MM.1S (cell line): ENCODE results near the gene NTRK2.

Source experiments
- DNase-seq: peaks from one replicate; pipeline ENCODE4 v3.0.0-alpha.2; 2015
- H2AFZ ChIP-seq: fragments of 300-600 bp; sonication (generic); 2 replicates; pipeline ENCODE4 v1.6.0; 2016; ENCODE audit warnings: antibody characterized with exemption, low read length
- H3F3A ChIP-seq: fragments of 300-600 bp; sonication (generic); 2 replicates; pipeline ENCODE4 v1.6.1; 2016; ENCODE audit warnings: mild to moderate bottlenecking, antibody characterized with exemption, low read length, moderate library complexity, mixed read lengths; ENCODE audit not compliant: insufficient read depth
- H3K27ac ChIP-seq: fragments of 300-600 bp; sonication (generic); 2 replicates; pipeline ENCODE4 v1.5.1; 2016; ENCODE audit warnings: mild to moderate bottlenecking, low read length
- H3K27me3 ChIP-seq: fragments of 300-600 bp; sonication (generic); replicated peaks from 2 replicates; pipeline ENCODE4 v1.6.0; 2016; ENCODE audit warnings: low read length; ENCODE audit not compliant: insufficient read depth
- H3K36me3 ChIP-seq: fragments of 300-600 bp; sonication (generic); replicated peaks from 2 replicates; pipeline ENCODE4 v1.6.1; 2016; ENCODE audit warnings: mild to moderate bottlenecking, low read length, mixed read lengths; ENCODE audit not compliant: insufficient read depth
- H3K4me1 ChIP-seq: fragments of 300-600 bp; sonication (generic); 2 replicates; pipeline ENCODE4 v1.6.1; 2016; ENCODE audit warnings: low read length, mixed read lengths
- H3K4me2 ChIP-seq: fragments of 300-600 bp; sonication (generic); 2 replicates; pipeline ENCODE4 v1.6.0; 2016; ENCODE audit warnings: low read depth, low read length
- H3K4me3 ChIP-seq: fragments of 300-600 bp; sonication (generic); 2 replicates; pipeline ENCODE4 v1.5.1; 2016; ENCODE audit warnings: low read length, mixed read lengths
- H3K79me2 ChIP-seq: fragments of 300-600 bp; sonication (generic); 2 replicates; pipeline ENCODE4 v1.6.1; 2016; ENCODE audit warnings: mixed run types, low read length, mixed read lengths
- H3K9ac ChIP-seq: fragments of 300-600 bp; sonication (generic); 2 replicates; pipeline ENCODE4 v1.6.1; 2016; ENCODE audit warnings: low read length, mixed read lengths
- H3K9me2 ChIP-seq: fragments of 300-600 bp; sonication (generic); replicated peaks from 2 replicates; pipeline ENCODE4 v1.6.1; 2016; ENCODE audit warnings: mild to moderate bottlenecking, low read length, mixed read lengths; ENCODE audit not compliant: insufficient read depth
- H3K9me3 ChIP-seq: fragments of 300-600 bp; sonication (generic); replicated peaks from 2 replicates; pipeline ENCODE4 v1.6.1; 2016; ENCODE audit warnings: mild to moderate bottlenecking, low read length, mixed read lengths; ENCODE audit not compliant: insufficient read depth
- H4K20me1 ChIP-seq: fragments of 300-600 bp; sonication (generic); 2 replicates; pipeline ENCODE4 v1.6.1; 2016; ENCODE audit warnings: mild to moderate bottlenecking, low read length, moderate library complexity, mixed read lengths; ENCODE audit not compliant: insufficient read depth
- EZH2 ChIP-seq: fragments of 300-600 bp; sonication (generic); optimal IDR thresholded peaks from 2 replicates; pipeline ENCODE3; 2017; ENCODE audit warnings: low read depth, mild to moderate bottlenecking, antibody characterized with exemption, low read length, mixed read lengths
- EZH2phosphoT487 ChIP-seq: fragments of 300-600 bp; sonication (generic); IDR thresholded peaks from 2 replicates; pipeline ENCODE4 v1.6.1; 2018; ENCODE audit warnings: antibody characterized with exemption, low read length
- TF ChIP-seq, protein P1 (sequence below): fragments of 300-600 bp; sonication (generic); IDR thresholded peaks from 2 replicates; pipeline ENCODE4 v1.5.1; 2016; ENCODE audit warnings: antibody characterized with exemption, low read length, mixed read lengths

NTRK2 gene

DNA sequence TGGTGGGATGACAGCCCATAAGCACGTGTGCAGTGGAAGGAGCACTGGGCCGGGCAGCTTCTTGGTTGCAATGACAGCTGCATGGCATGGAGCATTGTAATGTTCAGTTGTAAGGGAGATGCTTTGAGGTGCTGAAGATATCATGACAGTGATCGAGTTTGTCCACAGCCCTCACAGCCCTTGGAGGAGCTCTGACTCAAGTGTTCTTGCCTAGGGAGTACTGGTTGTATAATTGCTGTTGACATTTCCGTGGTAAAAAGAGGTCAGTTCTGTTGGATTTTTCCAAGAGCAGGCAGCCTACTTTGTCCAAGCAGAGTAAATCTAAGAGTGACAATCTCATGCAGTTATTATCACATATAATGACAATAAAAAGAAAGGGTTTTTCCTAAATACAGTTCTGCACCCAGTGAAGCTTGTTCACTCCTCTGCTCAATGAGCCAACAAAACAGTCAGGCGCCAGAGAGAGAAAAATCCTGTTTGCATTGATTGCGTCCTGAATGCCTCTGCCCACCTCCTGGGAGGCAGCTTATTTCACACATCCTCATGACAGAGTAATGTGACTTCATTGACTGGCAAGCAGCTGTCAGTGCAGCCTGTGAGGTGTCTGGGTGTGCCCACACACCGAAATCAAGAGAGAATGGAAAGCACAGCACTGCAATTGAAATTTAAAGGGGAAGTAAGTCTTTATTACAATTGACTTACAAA is 248.0 kb downstream of the NTRK2 start:
- H2AFZ ChIP-seq = no peak overlapping the region
- H3K9me3 ChIP-seq = no peaks in the 10 kb centered on the region
- H3K4me3 ChIP-seq = no peak overlapping the region
- H3K79me2 ChIP-seq = no peaks in the 10 kb centered on the region
- no peaks in the 10 kb centered on the region for H3K9me2 ChIP-seq
- H3K27me3 ChIP-seq = no peaks in the 10 kb centered on the region
- H4K20me1 ChIP-seq = no peaks in the 10 kb centered on the region
- H3F3A ChIP-seq = no peaks in the 10 kb centered on the region
- H3K27ac ChIP-seq = no peak overlapping the region
- H3K36me3 ChIP-seq = no peaks in the 10 kb centered on the region
- no peak for DNase-seq
- TF ChIP-seq, protein P1, sequence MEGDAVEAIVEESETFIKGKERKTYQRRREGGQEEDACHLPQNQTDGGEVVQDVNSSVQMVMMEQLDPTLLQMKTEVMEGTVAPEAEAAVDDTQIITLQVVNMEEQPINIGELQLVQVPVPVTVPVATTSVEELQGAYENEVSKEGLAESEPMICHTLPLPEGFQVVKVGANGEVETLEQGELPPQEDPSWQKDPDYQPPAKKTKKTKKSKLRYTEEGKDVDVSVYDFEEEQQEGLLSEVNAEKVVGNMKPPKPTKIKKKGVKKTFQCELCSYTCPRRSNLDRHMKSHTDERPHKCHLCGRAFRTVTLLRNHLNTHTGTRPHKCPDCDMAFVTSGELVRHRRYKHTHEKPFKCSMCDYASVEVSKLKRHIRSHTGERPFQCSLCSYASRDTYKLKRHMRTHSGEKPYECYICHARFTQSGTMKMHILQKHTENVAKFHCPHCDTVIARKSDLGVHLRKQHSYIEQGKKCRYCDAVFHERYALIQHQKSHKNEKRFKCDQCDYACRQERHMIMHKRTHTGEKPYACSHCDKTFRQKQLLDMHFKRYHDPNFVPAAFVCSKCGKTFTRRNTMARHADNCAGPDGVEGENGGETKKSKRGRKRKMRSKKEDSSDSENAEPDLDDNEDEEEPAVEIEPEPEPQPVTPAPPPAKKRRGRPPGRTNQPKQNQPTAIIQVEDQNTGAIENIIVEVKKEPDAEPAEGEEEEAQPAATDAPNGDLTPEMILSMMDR = no peak
- TF ChIP-seq EZH2 (no peak), EZH2phosphoT487 (no peak)
- no peaks in the 10 kb centered on the region for H3K4me1 ChIP-seq
- no peak overlapping the region for H3K4me2 ChIP-seq
- no peak overlapping the region for H3K9ac ChIP-seq

DNA sequence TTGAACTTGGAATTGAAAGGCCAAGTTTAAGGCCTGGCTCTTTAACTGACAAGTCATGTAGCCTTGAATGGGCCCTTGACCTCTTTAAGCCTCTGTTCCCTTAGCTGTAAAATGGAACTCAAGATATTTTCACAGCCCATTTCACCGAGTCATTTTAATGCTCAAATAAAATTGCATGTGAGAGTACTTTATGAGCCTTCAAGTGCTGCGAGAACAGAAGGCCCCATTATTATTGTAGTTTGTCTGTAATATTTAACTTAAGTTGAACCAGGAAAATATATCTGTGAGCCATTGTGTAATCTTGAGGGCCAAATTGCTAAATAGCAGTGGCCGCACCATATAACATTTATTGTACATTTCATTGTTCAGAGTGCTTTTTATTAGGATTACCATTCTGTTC is 249.9 kb downstream of the NTRK2 start:
- no peaks in the 10 kb centered on the region for H3K79me2 ChIP-seq
- H3K4me1 ChIP-seq = no peaks in the 10 kb centered on the region
- no peaks in the 10 kb centered on the region for H4K20me1 ChIP-seq
- H3K4me3 ChIP-seq = no peak overlapping the region
- no peaks in the 10 kb centered on the region for H3K27me3 ChIP-seq
- no peaks in the 10 kb centered on the region for H3K9me2 ChIP-seq
- no peaks in the 10 kb centered on the region for H3K9me3 ChIP-seq
- DNase-seq = no peak
- TF ChIP-seq EZH2 (no peak), EZH2phosphoT487 (no peak)
- TF ChIP-seq, protein P1 = no peak
- no peak overlapping the region for H3K9ac ChIP-seq
- H2AFZ ChIP-seq = no peak overlapping the region
- no peak overlapping the region for H3K27ac ChIP-seq
- no peaks in the 10 kb centered on the region for H3K36me3 ChIP-seq
- no peaks in the 10 kb centered on the region for H3F3A ChIP-seq
- no peak overlapping the region for H3K4me2 ChIP-seq

DNA sequence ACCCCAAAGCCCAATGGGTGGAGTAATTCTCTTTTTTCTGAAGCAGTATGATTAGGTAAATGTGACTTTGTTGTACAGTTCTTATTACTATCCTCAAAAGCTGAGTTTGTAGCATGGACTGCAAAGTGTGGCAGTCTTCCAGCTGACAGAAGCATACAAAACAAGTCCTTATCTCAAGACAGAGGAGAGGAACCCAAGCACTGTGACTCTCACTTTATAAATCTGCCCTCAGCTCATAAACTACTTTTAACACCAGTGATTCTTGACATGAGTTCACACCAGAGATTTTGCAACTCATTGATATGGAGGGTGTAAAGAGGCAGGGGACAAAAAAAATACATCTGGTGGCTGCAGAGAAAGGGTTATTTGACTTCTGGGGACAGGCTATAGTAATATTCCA is 251.6 kb downstream of the NTRK2 start:
- no peaks in the 10 kb centered on the region for H3F3A ChIP-seq
- H3K9ac ChIP-seq = no peak overlapping the region
- H3K9me2 ChIP-seq = no peaks in the 10 kb centered on the region
- no peaks in the 10 kb centered on the region for H3K4me1 ChIP-seq
- H3K27ac ChIP-seq = no peak overlapping the region
- H3K79me2 ChIP-seq = no peaks in the 10 kb centered on the region
- TF ChIP-seq EZH2 (no peak), EZH2phosphoT487 (no peak)
- TF ChIP-seq, protein P1 = no peak
- no peak for DNase-seq
- H2AFZ ChIP-seq = no peak overlapping the region
- no peak overlapping the region for H3K4me3 ChIP-seq
- no peaks in the 10 kb centered on the region for H3K27me3 ChIP-seq
- no peak overlapping the region for H3K4me2 ChIP-seq
- H3K9me3 ChIP-seq = no peaks in the 10 kb centered on the region
- H4K20me1 ChIP-seq = no peaks in the 10 kb centered on the region
- H3K36me3 ChIP-seq = no peaks in the 10 kb centered on the region
